Lower leg skin (tissue), 3 donors: ENCODE data around the gene AKR1C2.
"Not testable (repeated sequence)": the region's sequence is repeated elsewhere in the genome, so short reads cannot be mapped to it uniquely, and the experiment has no call there.

Experiments
- POLR2A ChIP-seq, 2 donors: fragments of 450-650 bp; IDR thresholded peaks; one replicate each; pipeline ENCODE4 v1.6.1; 2016 to 2017; ENCODE audit warnings: antibody characterized with exemption in 2 of 2, mild to moderate bottlenecking in 1 of 2, moderate library complexity in 1 of 2
- TF ChIP-seq, protein P1 (sequence below), 3 donors: fragments of 450-650 bp; IDR thresholded peaks; one replicate each; pipeline ENCODE4 v1.5.1; 2016; ENCODE audit warnings: antibody characterized with exemption in 3 of 3, mild to moderate bottlenecking in 3 of 3, moderate library complexity in 2 of 3

DNA sequence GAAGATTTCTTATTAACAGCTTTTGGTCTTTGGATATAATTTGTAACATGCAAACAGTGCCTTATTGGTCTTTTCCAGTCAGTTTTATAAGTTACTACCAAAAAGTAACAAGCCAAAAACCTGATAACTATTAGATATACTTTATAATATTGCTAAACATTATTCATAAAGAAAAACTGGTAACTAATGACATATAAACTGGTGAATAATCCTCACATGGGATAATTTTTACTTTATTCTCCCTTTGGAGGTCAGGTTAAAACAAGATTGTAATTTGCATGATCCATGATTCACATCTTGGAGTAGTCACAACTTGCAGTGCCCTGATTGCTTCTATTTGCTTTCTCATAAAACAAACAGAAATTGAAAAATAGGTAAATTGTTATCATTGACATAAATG lies 844 bp upstream of the AKR1C2 start:
- not testable (repeated sequence) for TF ChIP-seq POLR2A (IDR thresholded peaks at IDR 0.05)
- TF ChIP-seq, protein P1, sequence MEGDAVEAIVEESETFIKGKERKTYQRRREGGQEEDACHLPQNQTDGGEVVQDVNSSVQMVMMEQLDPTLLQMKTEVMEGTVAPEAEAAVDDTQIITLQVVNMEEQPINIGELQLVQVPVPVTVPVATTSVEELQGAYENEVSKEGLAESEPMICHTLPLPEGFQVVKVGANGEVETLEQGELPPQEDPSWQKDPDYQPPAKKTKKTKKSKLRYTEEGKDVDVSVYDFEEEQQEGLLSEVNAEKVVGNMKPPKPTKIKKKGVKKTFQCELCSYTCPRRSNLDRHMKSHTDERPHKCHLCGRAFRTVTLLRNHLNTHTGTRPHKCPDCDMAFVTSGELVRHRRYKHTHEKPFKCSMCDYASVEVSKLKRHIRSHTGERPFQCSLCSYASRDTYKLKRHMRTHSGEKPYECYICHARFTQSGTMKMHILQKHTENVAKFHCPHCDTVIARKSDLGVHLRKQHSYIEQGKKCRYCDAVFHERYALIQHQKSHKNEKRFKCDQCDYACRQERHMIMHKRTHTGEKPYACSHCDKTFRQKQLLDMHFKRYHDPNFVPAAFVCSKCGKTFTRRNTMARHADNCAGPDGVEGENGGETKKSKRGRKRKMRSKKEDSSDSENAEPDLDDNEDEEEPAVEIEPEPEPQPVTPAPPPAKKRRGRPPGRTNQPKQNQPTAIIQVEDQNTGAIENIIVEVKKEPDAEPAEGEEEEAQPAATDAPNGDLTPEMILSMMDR (IDR thresholded peaks at IDR 0.05), result not testable (repeated sequence)
